ENCODE data around the gene ALX3.

DNA sequence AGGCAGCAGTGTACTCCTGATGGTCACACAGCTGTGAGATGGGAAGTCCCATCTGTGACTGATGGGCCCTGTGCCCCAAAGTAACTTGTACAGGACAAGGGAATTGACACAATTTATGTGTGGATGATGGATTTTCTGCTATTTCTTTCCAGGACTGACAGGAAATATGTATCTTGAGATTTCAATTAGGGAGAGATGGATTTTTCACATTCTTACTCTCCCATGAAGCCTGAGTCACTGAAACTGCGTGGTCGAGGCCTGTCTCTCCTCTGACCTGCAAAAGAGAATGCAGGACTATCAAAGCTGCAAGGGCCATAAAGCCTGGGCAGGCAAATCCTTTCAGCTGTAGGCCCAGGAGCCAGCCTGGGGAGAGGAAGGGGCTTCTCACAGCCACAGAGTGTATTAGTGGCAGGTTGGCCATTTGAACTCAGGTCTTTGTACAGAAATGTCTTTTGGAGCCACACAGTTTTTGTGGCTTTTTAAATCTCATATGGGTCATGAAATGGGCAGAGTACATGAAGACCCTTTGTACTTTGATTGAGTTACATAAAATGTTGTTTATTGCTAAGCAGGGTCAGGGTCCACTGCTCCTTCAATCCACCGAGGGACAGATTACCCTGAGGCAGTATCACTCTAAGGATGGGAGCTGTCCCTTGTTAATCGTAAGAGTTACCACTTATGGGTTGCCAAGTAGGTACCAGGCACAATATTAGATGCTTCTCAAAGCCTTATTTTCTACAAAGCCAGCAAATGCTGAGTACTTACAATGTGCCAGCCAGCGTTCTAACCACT, 14.8 kb downstream of the ALX3 start:
- TF ChIP-seq, protein P1, sequence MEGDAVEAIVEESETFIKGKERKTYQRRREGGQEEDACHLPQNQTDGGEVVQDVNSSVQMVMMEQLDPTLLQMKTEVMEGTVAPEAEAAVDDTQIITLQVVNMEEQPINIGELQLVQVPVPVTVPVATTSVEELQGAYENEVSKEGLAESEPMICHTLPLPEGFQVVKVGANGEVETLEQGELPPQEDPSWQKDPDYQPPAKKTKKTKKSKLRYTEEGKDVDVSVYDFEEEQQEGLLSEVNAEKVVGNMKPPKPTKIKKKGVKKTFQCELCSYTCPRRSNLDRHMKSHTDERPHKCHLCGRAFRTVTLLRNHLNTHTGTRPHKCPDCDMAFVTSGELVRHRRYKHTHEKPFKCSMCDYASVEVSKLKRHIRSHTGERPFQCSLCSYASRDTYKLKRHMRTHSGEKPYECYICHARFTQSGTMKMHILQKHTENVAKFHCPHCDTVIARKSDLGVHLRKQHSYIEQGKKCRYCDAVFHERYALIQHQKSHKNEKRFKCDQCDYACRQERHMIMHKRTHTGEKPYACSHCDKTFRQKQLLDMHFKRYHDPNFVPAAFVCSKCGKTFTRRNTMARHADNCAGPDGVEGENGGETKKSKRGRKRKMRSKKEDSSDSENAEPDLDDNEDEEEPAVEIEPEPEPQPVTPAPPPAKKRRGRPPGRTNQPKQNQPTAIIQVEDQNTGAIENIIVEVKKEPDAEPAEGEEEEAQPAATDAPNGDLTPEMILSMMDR (IDR thresholded peaks at IDR 0.05): no peak
- TF ChIP-seq POLR2A (IDR thresholded peaks at IDR 0.05) (no peak), EP300 (IDR thresholded peaks at IDR 0.05) (no peak)

Data from tibial nerve (tissue), 4 donors.